Measurements from ENCODE around the gene MTO1.

Gene MTO1

GRCh38 chr6:73476723-73477122 is 15.2 kb downstream of the MTO1 start:
- H2BK12ac ChIP-seq (ENCODE audit: low read length) = no peak overlapping the region
- H3K27me3 ChIP-seq (ENCODE audit: insufficient read depth, low read length) = no peaks in the 10 kb centered on the region
- H4K91ac ChIP-seq (ENCODE audit: low read depth, low read length) = no peak overlapping the region
- H2BK5ac ChIP-seq (ENCODE audit: low read depth, low read length, poor library complexity) = no peak overlapping the region
- H3K14ac ChIP-seq (ENCODE audit: low read length) = no peak overlapping the region
- no peak for DNase-seq
- no peak overlapping the region for H3K23ac ChIP-seq (ENCODE audit: low read length)
- H2AFZ ChIP-seq (ENCODE audit: insufficient read depth, low read length, poor library complexity) = no peak overlapping the region
- H3K9me3 ChIP-seq (ENCODE audit: insufficient read depth, low read depth, low read length) = no peaks in the 10 kb centered on the region
- no peaks in the 10 kb centered on the region for H3K4me1 ChIP-seq (ENCODE audit: control insufficient read depth in 1 of 2, insufficient read depth in 2 of 2, low read length in 2 of 2)
- H3K18ac ChIP-seq (ENCODE audit: low read length) = no peak overlapping the region
- H3K79me1 ChIP-seq (ENCODE audit: low read length) = no peaks in the 10 kb centered on the region
- no peak overlapping the region for H3K4ac ChIP-seq (ENCODE audit: low read depth, low read length)
- no peak overlapping the region for H3K9ac ChIP-seq (ENCODE audit: low read length)
- H3K36me3 ChIP-seq (ENCODE audit: control insufficient read depth in 1 of 2, insufficient read depth in 2 of 2, low read length in 2 of 2) = peaks cover 18 to 29% of the 10 kb centered on the region in 2 experiments
- no peak overlapping the region for H4K12ac ChIP-seq (ENCODE audit: low read depth, low read length)
- no CpG with 5 or more reads among the region's 10 CpGs for WGBS (ENCODE audit: extremely low coverage, insufficient coverage, insufficient read length)
- H3K4me3 ChIP-seq (ENCODE audit: low read depth, low read length) = no peak overlapping the region
- no peak overlapping the region for H3K27ac ChIP-seq (ENCODE audit: low read depth, low read length)
- no peaks in the 10 kb centered on the region for H3K79me2 ChIP-seq (ENCODE audit: control insufficient read depth, insufficient read depth, low read length, poor library complexity)
- H3K4me2 ChIP-seq (ENCODE audit: low read length) = no peak overlapping the region
- H2AK5ac ChIP-seq (ENCODE audit: low read length) = no peak overlapping the region
- H4K8ac ChIP-seq (ENCODE audit: low read depth, low read length) = no peak overlapping the region
- H2BK120ac ChIP-seq (ENCODE audit: insufficient read depth, low read length, poor library complexity) = no peak overlapping the region

DNA sequence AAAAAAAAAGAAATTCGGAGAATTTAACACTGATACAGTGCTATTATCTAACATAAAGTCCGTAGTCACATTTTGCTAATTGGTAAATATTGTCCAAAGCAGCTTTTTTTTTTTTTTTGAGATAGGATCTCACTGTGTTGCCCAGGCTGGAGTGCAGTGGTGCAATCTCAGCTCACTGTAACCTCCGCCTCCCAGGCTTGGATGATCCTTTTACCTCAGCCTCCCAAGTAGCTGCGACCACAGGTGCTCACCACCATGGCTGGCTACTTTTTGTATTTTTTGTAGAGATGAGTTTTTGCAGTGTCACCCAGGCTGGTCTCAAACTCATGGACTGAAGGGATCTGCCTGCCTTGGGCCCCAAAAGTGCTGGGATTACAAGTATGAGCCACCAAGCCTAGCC is 15.9 kb downstream of the MTO1 start:
- no peaks in the 10 kb centered on the region for H3K9me3 ChIP-seq (ENCODE audit: insufficient read depth, low read depth, low read length)
- H2BK12ac ChIP-seq (ENCODE audit: low read length) = no peak overlapping the region
- H4K12ac ChIP-seq (ENCODE audit: low read depth, low read length) = no peak overlapping the region
- no peak overlapping the region for H2AFZ ChIP-seq (ENCODE audit: insufficient read depth, low read length, poor library complexity)
- no peaks in the 10 kb centered on the region for H3K79me2 ChIP-seq (ENCODE audit: control insufficient read depth, insufficient read depth, low read length, poor library complexity)
- no peaks in the 10 kb centered on the region for H3K27me3 ChIP-seq (ENCODE audit: insufficient read depth, low read length)
- no peak for DNase-seq
- H3K27ac ChIP-seq (ENCODE audit: low read depth, low read length) = no peak overlapping the region
- H3K9ac ChIP-seq (ENCODE audit: low read length) = no peak overlapping the region
- H3K36me3 ChIP-seq (ENCODE audit: control insufficient read depth in 1 of 2, insufficient read depth in 2 of 2, low read length in 2 of 2) = peaks cover 23 to 34% of the 10 kb centered on the region in 2 experiments
- no peaks in the 10 kb centered on the region for H3K79me1 ChIP-seq (ENCODE audit: low read length)
- H3K18ac ChIP-seq (ENCODE audit: low read length) = no peak overlapping the region
- H3K14ac ChIP-seq (ENCODE audit: low read length) = no peak overlapping the region
- WGBS (ENCODE audit: extremely low coverage, insufficient coverage, insufficient read length) = no CpG with 5 or more reads among the region's 4 CpGs
- H2BK120ac ChIP-seq (ENCODE audit: insufficient read depth, low read length, poor library complexity) = no peak overlapping the region
- no peak overlapping the region for H3K4me2 ChIP-seq (ENCODE audit: low read length)
- H2BK5ac ChIP-seq (ENCODE audit: low read depth, low read length, poor library complexity) = no peak overlapping the region
- no peak overlapping the region for H4K8ac ChIP-seq (ENCODE audit: low read depth, low read length)
- H4K91ac ChIP-seq (ENCODE audit: low read depth, low read length) = no peak overlapping the region
- no peak overlapping the region for H3K23ac ChIP-seq (ENCODE audit: low read length)
- H3K4ac ChIP-seq (ENCODE audit: low read depth, low read length) = no peak overlapping the region
- H3K4me1 ChIP-seq (ENCODE audit: control insufficient read depth in 1 of 2, insufficient read depth in 2 of 2, low read length in 2 of 2) = no peaks in the 10 kb centered on the region
- no peak overlapping the region for H2AK5ac ChIP-seq (ENCODE audit: low read length)
- H3K4me3 ChIP-seq (ENCODE audit: low read depth, low read length) = no peak overlapping the region

GRCh38 chr6:73481969-73482368 is 20.4 kb downstream of the MTO1 start:
- H4K12ac ChIP-seq (ENCODE audit: low read depth, low read length) = no peak overlapping the region
- H3K4ac ChIP-seq (ENCODE audit: low read depth, low read length) = no peak overlapping the region
- no peak for DNase-seq
- no peak overlapping the region for H2AK5ac ChIP-seq (ENCODE audit: low read length)
- H3K27ac ChIP-seq (ENCODE audit: low read depth, low read length) = no peak overlapping the region
- no peak overlapping the region for H2BK120ac ChIP-seq (ENCODE audit: insufficient read depth, low read length, poor library complexity)
- no peak overlapping the region for H3K4me2 ChIP-seq (ENCODE audit: low read length)
- H3K27me3 ChIP-seq (ENCODE audit: insufficient read depth, low read length) = no peaks in the 10 kb centered on the region
- no peak overlapping the region for H3K9ac ChIP-seq (ENCODE audit: low read length)
- H3K79me1 ChIP-seq (ENCODE audit: low read length) = no peaks in the 10 kb centered on the region
- no peaks in the 10 kb centered on the region for H3K4me1 ChIP-seq (ENCODE audit: control insufficient read depth in 1 of 2, insufficient read depth in 2 of 2, low read length in 2 of 2)
- no CpG with 5 or more reads among the region's 12 CpGs for WGBS (ENCODE audit: extremely low coverage, insufficient coverage, insufficient read length)
- H3K14ac ChIP-seq (ENCODE audit: low read length) = no peak overlapping the region
- H3K36me3 ChIP-seq (ENCODE audit: control insufficient read depth in 1 of 2, insufficient read depth in 2 of 2, low read length in 2 of 2) = peaks cover 20 to 23% of the 10 kb centered on the region in 2 experiments
- no peak overlapping the region for H4K8ac ChIP-seq (ENCODE audit: low read depth, low read length)
- H3K79me2 ChIP-seq (ENCODE audit: control insufficient read depth, insufficient read depth, low read length, poor library complexity) = no peaks in the 10 kb centered on the region
- H2BK12ac ChIP-seq (ENCODE audit: low read length) = no peak overlapping the region
- H3K9me3 ChIP-seq (ENCODE audit: insufficient read depth, low read depth, low read length) = no peaks in the 10 kb centered on the region
- no peak overlapping the region for H3K23ac ChIP-seq (ENCODE audit: low read length)
- no peak overlapping the region for H3K4me3 ChIP-seq (ENCODE audit: low read depth, low read length)
- no peak overlapping the region for H3K18ac ChIP-seq (ENCODE audit: low read length)
- no peak overlapping the region for H2AFZ ChIP-seq (ENCODE audit: insufficient read depth, low read length, poor library complexity)
- no peak overlapping the region for H2BK5ac ChIP-seq (ENCODE audit: low read depth, low read length, poor library complexity)
- H4K91ac ChIP-seq (ENCODE audit: low read depth, low read length) = no peak overlapping the region

GRCh38 chr6:73484438-73484837 is 22.9 kb downstream of the MTO1 start:
- H2BK5ac ChIP-seq (ENCODE audit: low read depth, low read length, poor library complexity) = no peak overlapping the region
- no peaks in the 10 kb centered on the region for H3K79me2 ChIP-seq (ENCODE audit: control insufficient read depth, insufficient read depth, low read length, poor library complexity)
- H3K27me3 ChIP-seq (ENCODE audit: insufficient read depth, low read length) = no peaks in the 10 kb centered on the region
- H3K9me3 ChIP-seq (ENCODE audit: insufficient read depth, low read depth, low read length) = no peaks in the 10 kb centered on the region
- no peaks in the 10 kb centered on the region for H3K4me1 ChIP-seq (ENCODE audit: control insufficient read depth in 1 of 2, insufficient read depth in 2 of 2, low read length in 2 of 2)
- H3K18ac ChIP-seq (ENCODE audit: low read length) = no peak overlapping the region
- H3K4ac ChIP-seq (ENCODE audit: low read depth, low read length) = no peak overlapping the region
- H3K79me1 ChIP-seq (ENCODE audit: low read length) = no peaks in the 10 kb centered on the region
- H3K9ac ChIP-seq (ENCODE audit: low read length) = no peak overlapping the region
- no peak overlapping the region for H3K4me2 ChIP-seq (ENCODE audit: low read length)
- H3K23ac ChIP-seq (ENCODE audit: low read length) = no peak overlapping the region
- no peak for DNase-seq
- no peak overlapping the region for H3K14ac ChIP-seq (ENCODE audit: low read length)
- H2BK120ac ChIP-seq (ENCODE audit: insufficient read depth, low read length, poor library complexity) = no peak overlapping the region
- no peak overlapping the region for H3K4me3 ChIP-seq (ENCODE audit: low read depth, low read length)
- H3K27ac ChIP-seq (ENCODE audit: low read depth, low read length) = no peak overlapping the region
- H2AFZ ChIP-seq (ENCODE audit: insufficient read depth, low read length, poor library complexity) = no peak overlapping the region
- H2AK5ac ChIP-seq (ENCODE audit: low read length) = no peak overlapping the region
- H3K36me3 ChIP-seq (ENCODE audit: control insufficient read depth in 1 of 2, insufficient read depth in 2 of 2, low read length in 2 of 2) = peaks cover 24 to 30% of the 10 kb centered on the region in 2 experiments
- no CpG with 5 or more reads among the region's 2 CpGs for WGBS (ENCODE audit: extremely low coverage, insufficient coverage, insufficient read length)
- H4K12ac ChIP-seq (ENCODE audit: low read depth, low read length) = no peak overlapping the region
- no peak overlapping the region for H4K8ac ChIP-seq (ENCODE audit: low read depth, low read length)
- no peak overlapping the region for H4K91ac ChIP-seq (ENCODE audit: low read depth, low read length)
- no peak overlapping the region for H2BK12ac ChIP-seq (ENCODE audit: low read length)
